ENCODE results near the gene PCDHGA1. TPM values are rescaled to one million over a fixed set of nuclear protein-coding genes. Genes with fewer than 3 reads are reported as not detected.
"Not testable (repeated sequence)": the region's sequence is repeated elsewhere in the genome, so short reads cannot be mapped to it uniquely, and the experiment has no call there.

Gene PCDHGA1
- total RNA-seq, 1 experiment from 2014 or later: 0.64 TPM

- H3K27ac Mint-ChIP-seq (ENCODE audit: unreplicated experiment); BruUV-seq (replicated peaks); H3K36me3 ChIP-seq (ENCODE audit: control insufficient read depth, insufficient read depth, low read length); H3K4me3 Mint-ChIP-seq (ENCODE audit: unreplicated experiment); H3K4me3 ChIP-seq (ENCODE audit: low read depth, low read length); DNase-seq; POLR2A ChIA-PET; H3K27me3 ChIP-seq (replicated peaks; ENCODE audit: control insufficient read depth, insufficient read depth, low read length); CTCF ChIA-PET; intact Hi-C loops (cut with micrococcal nuclease; ENCODE audit: unreplicated experiment); H3K27me3 Mint-ChIP-seq (ENCODE audit: insufficient read depth, unreplicated experiment); H3K4me1 Mint-ChIP-seq (ENCODE audit: low read depth, unreplicated experiment); H3K4me1 ChIP-seq: not testable (repeated sequence)
- H3K9me3 ChIP-seq: peaks cover 17% of the 10 kb centered on the region
- Mint-ChIP-seq H3K9me3 (ENCODE audit: unreplicated experiment) (peaks cover 35% of the 10 kb centered on the region), H3K36me3 (ENCODE audit: insufficient read depth, unreplicated experiment) (peaks cover 21% of the 10 kb centered on the region)
These were observed 84.9 kb downstream of the PCDHGA1 start for GRCh38 chr5:141415275-141415618.

GRCh38 chr5:141417494-141418172, 87.3 kb downstream of the PCDHGA1 start, which contains the start of gene PCDHGB7:
Gene PCDHGB7, plus strand, starts transcription at chr5:141417677. Its CDS starts 183 bp downstream, at chr5:141417860.
- H3K4me1 Mint-ChIP-seq (ENCODE audit: low read depth, unreplicated experiment); H3K4me3 ChIP-seq (ENCODE audit: low read depth, low read length); H3K27ac Mint-ChIP-seq (ENCODE audit: unreplicated experiment); DNase-seq; POLR2A ChIA-PET; BruUV-seq (replicated peaks); H3K4me1 ChIP-seq; H3K4me3 Mint-ChIP-seq (ENCODE audit: unreplicated experiment); H3K36me3 ChIP-seq (ENCODE audit: control insufficient read depth, insufficient read depth, low read length); H3K27me3 Mint-ChIP-seq (ENCODE audit: insufficient read depth, unreplicated experiment); intact Hi-C loops (cut with micrococcal nuclease; ENCODE audit: unreplicated experiment); CTCF ChIA-PET; H3K27me3 ChIP-seq (replicated peaks; ENCODE audit: control insufficient read depth, insufficient read depth, low read length): not testable (repeated sequence)
- peaks cover 12% of the 10 kb centered on the region for H3K9me3 ChIP-seq
- peaks cover 27% of the 10 kb centered on the region for H3K36me3 Mint-ChIP-seq (ENCODE audit: insufficient read depth, unreplicated experiment)
- peaks cover 30% of the 10 kb centered on the region for H3K9me3 Mint-ChIP-seq (ENCODE audit: unreplicated experiment)

GRCh38 chr5:141419074-141419880, 89.0 kb downstream of the PCDHGA1 start:
- CTCF ChIA-PET: interaction anchor here (0.5 kb wide), 1 partner anchor 8 kb away, joined by 5 read pairs; no protein-coding TSS in a partner anchor
- no peaks in the 10 kb centered on the region for H3K4me1 Mint-ChIP-seq (ENCODE audit: low read depth, unreplicated experiment)
- H3K4me3 Mint-ChIP-seq (ENCODE audit: unreplicated experiment): no peak overlapping the region
- TF ChIP-seq CTCF (IDR thresholded peaks at IDR 0.05; ENCODE audit: insufficient read depth in 1 of 2, low read depth in 1 of 2, low read length in 1 of 2, severe bottlenecking in 1 of 2, unreplicated experiment in 1 of 2): no peak
- Histone ChIP-seq H3K9me3 (peaks cover 16% of the 10 kb centered on the region), H3K36me3 (ENCODE audit: control insufficient read depth, insufficient read depth, low read length) (no peaks in the 10 kb centered on the region), H3K4me3 (ENCODE audit: low read depth, low read length) (no peak overlapping the region), H3K4me1 (no peaks in the 10 kb centered on the region), H3K27me3 (replicated peaks; ENCODE audit: control insufficient read depth, insufficient read depth, low read length) (no peaks in the 10 kb centered on the region)
- intact Hi-C loops (cut with micrococcal nuclease; ENCODE audit: unreplicated experiment): no loop called here
- POLR2A ChIA-PET: no interaction called here
- peaks cover 20% of the 10 kb centered on the region for H3K9me3 Mint-ChIP-seq (ENCODE audit: unreplicated experiment)
- peaks cover 27% of the 10 kb centered on the region for H3K36me3 Mint-ChIP-seq (ENCODE audit: insufficient read depth, unreplicated experiment)
- H3K27me3 Mint-ChIP-seq (ENCODE audit: insufficient read depth, unreplicated experiment): no peaks in the 10 kb centered on the region
- DNase-seq: no peak
- BruUV-seq (replicated peaks): no TSS peak
- no peak overlapping the region for H3K27ac Mint-ChIP-seq (ENCODE audit: unreplicated experiment)

- no peak for TF ChIP-seq CTCF (IDR thresholded peaks at IDR 0.05; ENCODE audit: insufficient read depth in 1 of 2, low read depth in 1 of 2, low read length in 1 of 2, severe bottlenecking in 1 of 2, unreplicated experiment in 1 of 2)
- no peaks in the 10 kb centered on the region for H3K4me1 Mint-ChIP-seq (ENCODE audit: low read depth, unreplicated experiment)
- no TSS peak for BruUV-seq (replicated peaks)
- no peaks in the 10 kb centered on the region for H3K27me3 Mint-ChIP-seq (ENCODE audit: insufficient read depth, unreplicated experiment)
- peaks cover 14% of the 10 kb centered on the region for H3K9me3 Mint-ChIP-seq (ENCODE audit: unreplicated experiment)
- no peak within 1 kb of the TSS for H3K4me3 Mint-ChIP-seq (ENCODE audit: unreplicated experiment)
- CTCF ChIA-PET: no interaction called here
- no peak within 1 kb of the TSS for H3K4me3 ChIP-seq (ENCODE audit: low read depth, low read length)
- H3K36me3 ChIP-seq (ENCODE audit: control insufficient read depth, insufficient read depth, low read length): no peaks in the 10 kb centered on the region
- H3K4me1 ChIP-seq: no peaks in the 10 kb centered on the region
- no peaks in the 10 kb centered on the region for H3K27me3 ChIP-seq (replicated peaks; ENCODE audit: control insufficient read depth, insufficient read depth, low read length)
- H3K36me3 Mint-ChIP-seq (ENCODE audit: insufficient read depth, unreplicated experiment): peaks cover 27% of the 10 kb centered on the region
- H3K27ac Mint-ChIP-seq (ENCODE audit: unreplicated experiment): no peak within 1 kb of the TSS
- POLR2A ChIA-PET: interaction anchor here (0.6 kb wide), 1 partner anchor 101 kb away, joined by 4 read pairs; no protein-coding TSS in a partner anchor
- no peak for DNase-seq
- intact Hi-C loops (cut with micrococcal nuclease; ENCODE audit: unreplicated experiment): no loop called here
- peaks cover 16% of the 10 kb centered on the region; the same call in 1 of the 2 replicates for H3K9me3 ChIP-seq
These were observed 90.7 kb downstream of the PCDHGA1 start, which contains the start of gene PCDHGA11 for GRCh38 chr5:141420855-141421488. Gene PCDHGA11, plus strand, starts transcription at chr5:141421051. Its CDS starts 177 bp downstream, at chr5:141421228.
